Thyroid gland (tissue), 4 donors: Measurements from ENCODE around the gene ADIRF.
"Not testable (repeated sequence)": the region's sequence is repeated elsewhere in the genome, so short reads cannot be mapped to it uniquely, and the experiment has no call there.

ENCODE experiments used
- CTCF ChIP-seq, 6 experiments: fragments of 200-600 bp in 3 of 6; fragments of 450-650 bp in 3 of 6; sonication (generic) in 3 of 6; IDR thresholded peaks; one replicate each; pipeline ENCODE4 v1.5.1; 2016 to 2019; ENCODE audit warnings: antibody characterized with exemption in 6 of 6, mild to moderate bottlenecking in 2 of 6, inconsistent platforms in 1 of 6, moderate library complexity in 1 of 6
- POLR2A ChIP-seq, 2 donors: fragments of 450-650 bp; IDR thresholded peaks; one replicate each; pipeline ENCODE4 v1.6.1; 2017; ENCODE audit warnings: antibody characterized with exemption in 2 of 2, mild to moderate bottlenecking in 2 of 2, moderate library complexity in 1 of 2

DNA sequence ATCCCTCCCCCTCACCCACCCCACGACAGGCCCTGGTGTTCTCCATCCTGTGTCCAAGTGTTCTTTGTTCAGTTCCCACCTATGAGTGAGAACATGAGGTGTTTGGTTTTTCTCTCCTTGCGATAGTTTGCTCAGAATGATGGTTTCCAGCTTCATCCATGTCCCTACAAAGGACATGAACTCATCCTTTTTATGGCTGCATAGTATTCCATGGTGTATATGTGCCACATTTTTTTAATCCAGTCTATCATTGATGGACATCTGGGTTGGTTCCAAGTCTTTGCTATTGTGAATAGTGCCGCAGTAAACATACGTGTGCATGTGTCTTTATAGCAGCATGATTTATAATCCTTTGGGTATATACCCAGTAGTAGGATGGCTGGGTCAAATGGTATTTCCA, 16.2 kb downstream of the ADIRF start:
- TF ChIP-seq CTCF, POLR2A (IDR thresholded peaks at IDR 0.05): not testable (repeated sequence)
